Thyroid gland (tissue), 4 donors: ENCODE results near the gene ARFGEF2.

ENCODE experiments used
- POLR2A ChIP-seq, 2 donors: fragments of 450-650 bp; IDR thresholded peaks; one replicate each; pipeline ENCODE4 v1.6.1; 2017; ENCODE audit warnings: antibody characterized with exemption in 2 of 2, mild to moderate bottlenecking in 2 of 2, moderate library complexity in 1 of 2
- TF ChIP-seq, protein P1 (sequence below), 6 experiments: fragments of 200-600 bp in 3 of 6; fragments of 450-650 bp in 3 of 6; sonication (generic) in 3 of 6; IDR thresholded peaks; one replicate each; pipeline ENCODE4 v1.5.1; 2016 to 2019; ENCODE audit warnings: antibody characterized with exemption in 6 of 6, mild to moderate bottlenecking in 2 of 6, inconsistent platforms in 1 of 6, moderate library complexity in 1 of 6

DNA sequence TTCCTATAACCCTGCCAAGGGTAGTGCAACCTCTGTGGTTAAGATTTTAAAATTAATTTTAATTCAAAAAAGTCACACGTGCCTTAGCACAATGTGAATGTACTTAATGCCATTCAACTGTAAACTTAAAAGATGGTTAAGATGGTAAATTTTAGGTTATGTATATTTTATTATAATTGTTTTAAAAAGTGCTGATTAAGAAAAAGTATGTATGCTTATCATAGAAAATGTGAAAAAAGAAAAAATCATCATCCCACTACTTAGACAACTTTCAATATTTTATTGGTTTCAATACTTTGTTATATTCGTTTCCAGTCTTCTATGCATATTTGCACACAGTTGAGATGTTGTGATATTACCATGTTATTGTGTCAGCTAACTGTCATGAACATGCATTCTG is 18.7 kb downstream of the ARFGEF2 start:
- no peak for TF ChIP-seq POLR2A (IDR thresholded peaks at IDR 0.05)
- TF ChIP-seq, protein P1, sequence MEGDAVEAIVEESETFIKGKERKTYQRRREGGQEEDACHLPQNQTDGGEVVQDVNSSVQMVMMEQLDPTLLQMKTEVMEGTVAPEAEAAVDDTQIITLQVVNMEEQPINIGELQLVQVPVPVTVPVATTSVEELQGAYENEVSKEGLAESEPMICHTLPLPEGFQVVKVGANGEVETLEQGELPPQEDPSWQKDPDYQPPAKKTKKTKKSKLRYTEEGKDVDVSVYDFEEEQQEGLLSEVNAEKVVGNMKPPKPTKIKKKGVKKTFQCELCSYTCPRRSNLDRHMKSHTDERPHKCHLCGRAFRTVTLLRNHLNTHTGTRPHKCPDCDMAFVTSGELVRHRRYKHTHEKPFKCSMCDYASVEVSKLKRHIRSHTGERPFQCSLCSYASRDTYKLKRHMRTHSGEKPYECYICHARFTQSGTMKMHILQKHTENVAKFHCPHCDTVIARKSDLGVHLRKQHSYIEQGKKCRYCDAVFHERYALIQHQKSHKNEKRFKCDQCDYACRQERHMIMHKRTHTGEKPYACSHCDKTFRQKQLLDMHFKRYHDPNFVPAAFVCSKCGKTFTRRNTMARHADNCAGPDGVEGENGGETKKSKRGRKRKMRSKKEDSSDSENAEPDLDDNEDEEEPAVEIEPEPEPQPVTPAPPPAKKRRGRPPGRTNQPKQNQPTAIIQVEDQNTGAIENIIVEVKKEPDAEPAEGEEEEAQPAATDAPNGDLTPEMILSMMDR (IDR thresholded peaks at IDR 0.05), result no peak
